AG04450 (cell line): ENCODE results near the gene DOK6. TPM values are rescaled to one million over a fixed set of nuclear protein-coding genes. Genes with fewer than 3 reads are reported as not detected.

ENCODE experiments used
- CTCF ChIA-PET: fragments of 300-600, 350-600 bp; formaldehyde crosslinking; extraction: SDS; loops from one replicate; lab custom pipeline; 2022; ENCODE audit warnings: antibody characterized with exemption, inconsistent platforms; lab: Charles Lee
- POLR2A ChIA-PET: fragments of 350-600 bp; formaldehyde crosslinking; extraction: SDS; loops from one replicate; lab custom pipeline; 2021; ENCODE audit warnings: antibody characterized with exemption, inconsistent platforms; lab: Yijun Ruan, JAX
- DNase-seq: peaks from one replicate; pipeline ENCODE4 v3.0.0-alpha.2; 2011; ENCODE audit warnings: low read depth, low spot score
- H3K27ac ChIP-seq: one replicate; pipeline ENCODE4 v1.5.1; 2012; ENCODE audit warnings: low read depth, low read length, control low read depth
- H3K27me3 ChIP-seq: one replicate; pipeline ENCODE4 v1.6.0; 2012; ENCODE audit warnings: low read length; ENCODE audit not compliant: control insufficient read depth, insufficient read depth
- H3K4me3 ChIP-seq: 2 replicates; pipeline ENCODE4 v1.5.1; 2011; ENCODE audit warnings: mild to moderate bottlenecking, low read depth, low read length, control low read depth
- H3K9me3 ChIP-seq: 2 replicates; pipeline ENCODE4 v1.5.1; 2012; ENCODE audit warnings: low read length; ENCODE audit not compliant: control insufficient read depth, insufficient read depth
- polyA plus RNA-seq: library from polyadenylated mRNA; depleted of rRNA; stranded (reverse); fragments of >200 nt; gene quantifications from 2 replicates; pipeline ENCODE4 v1.2.3, GENCODE V29; 2011
- TF ChIP-seq, protein P1 (sequence below): IDR thresholded peaks from 2 replicates; pipeline ENCODE4 v1.5.1; 2011; ENCODE audit warnings: low read depth, low read length, control low read depth, inconsistent platforms

DOK6 gene
- polyA plus RNA-seq, 1 experiment, result 0.16 TPM

DNA sequence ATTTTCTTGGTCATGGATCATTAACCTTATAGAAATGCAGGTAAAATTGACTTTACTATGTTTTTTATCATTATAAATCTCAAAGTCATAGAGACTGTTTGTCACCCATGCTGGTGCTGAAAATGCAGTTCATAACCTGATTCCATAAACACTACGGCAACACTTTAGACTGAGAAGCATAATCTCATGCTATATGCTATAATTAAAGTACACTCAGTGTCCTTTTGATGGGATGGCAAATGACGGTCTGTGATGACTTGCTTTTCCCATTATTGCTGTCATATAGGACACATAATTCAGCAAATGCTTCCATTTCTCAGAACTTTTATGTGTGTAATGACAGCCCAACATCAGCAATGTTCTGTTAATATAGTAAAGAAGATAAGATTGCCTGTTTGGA is 384.1 kb downstream of the DOK6 start:
- TF ChIP-seq, protein P1, sequence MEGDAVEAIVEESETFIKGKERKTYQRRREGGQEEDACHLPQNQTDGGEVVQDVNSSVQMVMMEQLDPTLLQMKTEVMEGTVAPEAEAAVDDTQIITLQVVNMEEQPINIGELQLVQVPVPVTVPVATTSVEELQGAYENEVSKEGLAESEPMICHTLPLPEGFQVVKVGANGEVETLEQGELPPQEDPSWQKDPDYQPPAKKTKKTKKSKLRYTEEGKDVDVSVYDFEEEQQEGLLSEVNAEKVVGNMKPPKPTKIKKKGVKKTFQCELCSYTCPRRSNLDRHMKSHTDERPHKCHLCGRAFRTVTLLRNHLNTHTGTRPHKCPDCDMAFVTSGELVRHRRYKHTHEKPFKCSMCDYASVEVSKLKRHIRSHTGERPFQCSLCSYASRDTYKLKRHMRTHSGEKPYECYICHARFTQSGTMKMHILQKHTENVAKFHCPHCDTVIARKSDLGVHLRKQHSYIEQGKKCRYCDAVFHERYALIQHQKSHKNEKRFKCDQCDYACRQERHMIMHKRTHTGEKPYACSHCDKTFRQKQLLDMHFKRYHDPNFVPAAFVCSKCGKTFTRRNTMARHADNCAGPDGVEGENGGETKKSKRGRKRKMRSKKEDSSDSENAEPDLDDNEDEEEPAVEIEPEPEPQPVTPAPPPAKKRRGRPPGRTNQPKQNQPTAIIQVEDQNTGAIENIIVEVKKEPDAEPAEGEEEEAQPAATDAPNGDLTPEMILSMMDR, result no peak
- H3K9me3 ChIP-seq, result no peaks in the 10 kb centered on the region

DNA sequence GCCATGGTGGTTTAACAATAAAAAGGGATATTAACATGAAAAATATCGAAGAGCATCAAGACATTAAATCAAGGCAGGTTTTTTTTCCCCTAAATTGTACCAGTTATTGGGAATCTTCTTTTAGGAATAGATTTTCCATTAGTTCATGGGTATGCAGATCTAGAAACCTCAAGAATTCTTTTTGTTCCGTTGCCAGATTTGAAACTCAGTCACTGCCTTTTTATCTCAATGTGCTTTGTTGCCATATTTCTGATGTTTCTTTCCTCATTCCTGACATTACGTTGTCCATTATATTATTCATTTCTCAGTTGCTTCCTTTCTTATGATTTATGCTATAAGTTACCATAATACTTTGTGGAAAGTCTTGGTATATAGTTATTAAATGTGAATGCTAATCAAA is 384.8 kb downstream of the DOK6 start:
- no peak for DNase-seq
- no peak overlapping the region for H3K4me3 ChIP-seq
- H3K27ac ChIP-seq, result no peak overlapping the region
- no peaks in the 10 kb centered on the region for H3K9me3 ChIP-seq
- ChIA-PET POLR2A (no interaction called here), CTCF (no interaction called here)
- TF ChIP-seq, protein P1, result no peak
- no peaks in the 10 kb centered on the region for H3K27me3 ChIP-seq

More for the DNA sequence above, 384.1 kb downstream of the DOK6 start:
- no peaks in the 10 kb centered on the region for H3K27me3 ChIP-seq
- POLR2A ChIA-PET, result no interaction called here
- CTCF ChIA-PET, result no interaction called here
- H3K27ac ChIP-seq, result no peak overlapping the region
- no peak for DNase-seq
- no peak overlapping the region for H3K4me3 ChIP-seq

DNA sequence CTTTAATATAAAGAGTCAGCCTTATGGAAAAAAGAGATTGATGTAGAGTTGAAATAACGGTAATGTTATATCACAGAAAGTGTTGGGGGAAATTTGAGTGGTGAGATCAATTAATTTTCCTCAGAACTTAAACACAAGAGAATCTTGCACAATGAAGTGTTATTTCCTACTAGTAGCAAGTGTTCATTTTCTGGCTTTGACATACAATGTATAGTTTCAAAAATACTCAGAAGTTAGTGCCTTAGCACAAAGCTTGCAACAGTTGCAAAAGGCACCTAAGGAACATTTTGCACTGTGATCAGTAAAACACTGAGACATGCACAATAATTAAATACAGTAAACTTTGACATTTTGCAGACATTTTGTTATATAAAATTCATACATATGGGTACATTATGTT is 385.7 kb downstream of the DOK6 start:
- Histone ChIP-seq H3K9me3 (no peaks in the 10 kb centered on the region), H3K27ac (no peak overlapping the region), H3K4me3 (no peak overlapping the region), H3K27me3 (no peaks in the 10 kb centered on the region)
- CTCF ChIA-PET, result no interaction called here
- POLR2A ChIA-PET, result interaction anchor here (0.6 kb wide), 1 partner anchor 55 kb away, joined by 3 read pairs; no protein-coding TSS in a partner anchor
- DNase-seq, result no peak
- TF ChIP-seq, protein P1, result no peak

GRCh38 chr18:69787825-69788547 is 387.3 kb downstream of the DOK6 start:
- ChIA-PET POLR2A (no interaction called here), CTCF (no interaction called here)
- no peak overlapping the region for H3K4me3 ChIP-seq
- TF ChIP-seq, protein P1, result no peak
- no peaks in the 10 kb centered on the region for H3K9me3 ChIP-seq
- DNase-seq, result peak; percentile 38
- H3K27ac ChIP-seq, result peak overlapping the region; percentile 49
- no peaks in the 10 kb centered on the region for H3K27me3 ChIP-seq

GRCh38 chr18:69789794-69790193 is 389.1 kb downstream of the DOK6 start:
- CTCF ChIA-PET, result no interaction called here

More at GRCh38 chr18:69789794-69790193, 389.1 kb downstream of the DOK6 start:
- TF ChIP-seq, protein P1, result no peak
- H3K27me3 ChIP-seq, result no peaks in the 10 kb centered on the region
- POLR2A ChIA-PET, result no interaction called here
- DNase-seq, result no peak
- H3K4me3 ChIP-seq, result no peak overlapping the region
- no peak overlapping the region for H3K27ac ChIP-seq
- no peaks in the 10 kb centered on the region for H3K9me3 ChIP-seq
